ENCODE results near the gene CXorf38.
"Not testable (repeated sequence)": the region's sequence is repeated elsewhere in the genome, so short reads cannot be mapped to it uniquely, and the experiment has no call there.

Gene CXorf38

GRCh38 chrX:40625294-40625693, 22.1 kb downstream of the CXorf38 start:
- no peak for DNase-seq

DNA sequence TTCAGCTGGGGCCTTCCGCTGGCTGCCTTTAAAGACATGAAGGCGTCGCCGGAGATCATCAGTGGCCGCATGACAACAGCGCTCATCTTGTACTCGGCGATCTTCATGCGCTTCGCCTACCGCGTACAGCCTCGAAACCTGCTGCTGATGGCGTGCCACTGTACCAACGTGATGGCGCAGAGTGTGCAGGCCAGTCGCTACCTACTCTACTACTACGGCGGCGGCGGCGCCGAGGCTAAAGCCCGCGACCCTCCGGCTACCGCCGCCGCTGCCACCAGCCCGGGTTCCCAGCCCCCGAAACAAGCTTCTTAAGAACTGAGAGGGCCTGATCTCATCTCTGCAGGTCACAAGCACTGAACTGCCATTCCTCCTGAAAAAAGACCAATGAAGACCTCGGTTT, 23.7 kb downstream of the CXorf38 start:
- no peak for DNase-seq

DNA sequence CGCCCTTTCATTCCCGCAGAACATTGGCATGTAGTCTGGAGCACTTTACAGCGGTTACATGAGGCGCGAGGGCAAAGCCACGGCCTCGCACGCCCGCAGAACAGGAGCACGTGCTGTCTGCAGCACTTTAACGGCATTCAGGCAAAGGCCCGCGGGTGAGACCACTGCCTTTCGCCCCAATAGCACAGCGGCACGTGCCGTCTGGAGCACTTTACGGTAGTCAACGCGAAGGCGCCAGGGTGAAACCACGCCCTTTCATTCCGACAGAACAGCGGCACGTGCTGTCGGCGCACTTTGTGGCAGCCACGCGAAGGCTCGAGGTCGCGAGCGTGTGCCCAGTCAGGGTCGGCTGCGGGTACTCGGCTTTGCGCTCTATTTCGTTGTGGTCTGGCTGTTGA, 24.2 kb downstream of the CXorf38 start, which contains the start of gene MPC1L:
Gene MPC1L, plus strand, starts transcription at position 290 of the 398 bp plus-strand sequence. CDS start 138 bp downstream, outside the sequence.
- DNase-seq = no peak

DNA sequence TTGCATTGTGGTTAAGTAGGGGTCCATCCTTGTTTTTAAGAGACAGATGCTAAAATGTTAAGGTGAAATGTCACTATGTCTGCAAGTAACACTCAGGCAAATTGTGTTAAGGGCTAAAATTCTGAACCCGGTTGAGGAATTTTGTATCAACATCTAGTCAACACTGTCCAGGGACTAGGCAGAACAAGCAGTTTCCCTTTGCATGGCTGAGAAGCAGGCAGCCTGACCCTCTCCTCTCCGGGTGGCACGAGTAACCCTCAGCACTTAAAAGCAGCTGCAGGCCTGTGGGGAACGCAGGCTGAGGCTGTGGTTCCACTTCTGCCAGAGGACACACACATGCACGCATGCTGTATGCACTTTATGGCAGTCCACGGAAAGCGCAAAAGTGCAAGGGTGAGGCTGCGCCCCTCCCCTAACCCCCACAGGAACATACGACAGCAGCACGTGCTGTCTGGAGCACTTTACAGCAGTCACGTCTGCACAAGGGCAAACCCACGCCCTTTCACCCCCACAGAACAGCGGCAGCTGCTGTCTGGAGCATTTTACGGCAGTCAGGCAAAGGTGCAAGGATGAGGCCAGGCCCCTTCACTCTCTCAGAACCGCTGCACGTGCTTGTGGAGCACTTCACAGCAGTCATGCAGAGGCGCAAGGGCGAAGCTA, 24.8 kb downstream of the CXorf38 start:
- no peak for DNase-seq

DNA sequence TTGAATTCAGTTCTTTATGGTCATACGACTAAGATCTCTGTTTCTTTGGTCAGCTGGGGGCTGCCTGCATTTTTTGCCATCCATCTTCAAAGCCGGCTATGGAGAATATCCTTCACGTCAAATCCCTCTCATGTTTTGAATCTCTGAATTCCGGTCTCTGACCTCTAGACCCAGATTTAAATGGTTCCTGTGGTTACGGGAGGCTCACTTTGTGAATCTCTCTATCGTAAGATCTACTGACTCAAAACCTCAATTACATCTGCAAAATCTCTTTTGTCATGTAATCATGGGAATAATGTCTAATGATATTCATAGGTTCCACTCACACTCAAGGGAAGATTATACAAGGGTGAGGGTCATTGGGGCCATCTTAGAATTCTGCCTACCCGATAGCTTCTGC, 29.8 kb downstream of the CXorf38 start:
- DNase-seq = no peak

GRCh38 chrX:40615976-40616375, 31.4 kb downstream of the CXorf38 start:
- DNase-seq = no peak

DNA sequence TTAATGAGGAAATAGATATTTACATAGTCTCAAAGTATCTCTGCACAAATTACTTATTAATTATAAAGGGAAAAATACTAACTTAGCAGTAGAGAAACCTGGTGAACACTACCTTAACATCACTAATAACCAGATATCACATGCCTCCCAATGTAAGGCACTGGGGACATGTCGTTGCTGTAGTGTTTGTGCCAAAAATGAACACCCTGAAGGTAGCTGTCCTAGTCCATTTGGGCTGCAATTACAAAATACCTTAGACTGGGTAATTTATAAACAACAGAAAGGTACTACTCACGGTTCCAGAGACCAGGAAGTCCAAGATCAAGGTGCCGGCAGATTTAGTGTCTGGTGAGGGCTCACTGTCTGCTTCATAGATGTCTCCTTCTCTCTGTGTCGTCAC, 34.9 kb downstream of the CXorf38 start:
- DNase-seq = no peak

DNA sequence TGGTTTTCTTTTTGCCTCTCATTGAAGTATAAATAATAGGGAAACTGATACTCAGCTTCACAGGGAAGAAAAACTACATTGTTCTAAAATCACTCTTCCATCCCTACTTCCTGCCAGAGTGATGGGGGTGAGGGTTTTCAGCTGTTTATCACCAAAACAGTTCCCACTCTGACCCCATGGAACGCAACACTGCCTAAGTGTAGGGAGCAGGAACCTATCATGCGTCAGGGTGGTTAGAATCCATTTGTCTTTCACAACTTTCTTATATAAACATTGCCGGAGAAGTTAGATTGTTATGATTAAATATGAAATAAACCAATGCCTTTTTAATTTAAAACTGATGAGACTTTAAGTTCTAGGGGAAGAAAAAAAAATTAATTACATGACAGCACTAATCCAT, 40.0 kb downstream of the CXorf38 start:
- DNase-seq = no peak

GRCh38 chrX:40603446-40603845, 43.9 kb downstream of the CXorf38 start:
- DNase-seq = no peak

DNA sequence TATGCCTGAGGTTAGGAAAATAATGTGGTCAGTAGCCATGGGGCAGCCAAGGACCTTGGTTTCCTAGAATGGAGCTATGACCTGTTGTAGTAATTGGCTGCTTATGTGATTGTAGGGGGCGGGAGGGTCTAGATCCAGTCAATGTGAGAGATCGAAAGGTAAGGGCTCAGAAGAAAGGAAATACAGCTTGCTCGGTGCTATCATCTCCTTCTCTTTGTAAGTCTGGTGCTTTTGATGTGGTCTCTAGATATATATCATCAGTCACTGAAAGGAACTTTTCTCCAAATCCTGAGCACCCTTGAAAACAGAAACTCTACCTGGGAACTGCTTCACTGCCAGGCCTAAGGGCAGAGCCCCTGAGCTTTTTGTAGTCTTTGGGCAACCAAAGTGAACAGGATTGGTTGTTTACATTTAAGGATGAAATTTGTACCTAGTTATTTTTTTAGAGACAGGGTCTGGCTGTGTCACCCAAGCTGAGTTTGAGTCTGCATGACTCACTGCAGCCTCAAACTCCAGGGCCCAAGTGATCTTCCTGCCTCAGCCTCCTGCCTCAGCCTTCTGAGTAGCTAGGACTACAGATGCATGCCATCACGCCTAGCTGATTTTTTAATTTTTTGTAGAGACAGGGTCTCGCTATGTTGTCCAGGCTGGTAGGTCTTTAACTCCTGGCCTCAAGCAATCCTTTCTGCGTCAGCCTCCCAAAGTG, 57.6 kb downstream of the CXorf38 start:
- peak; percentile 72 for DNase-seq

- peak; percentile 22 for DNase-seq
Observed at GRCh38 chrX:40587623-40588022, 59.7 kb downstream of the CXorf38 start.

- DNase-seq = no peak
Observed at GRCh38 chrX:40582811-40583210, 64.5 kb downstream of the CXorf38 start.

DNA sequence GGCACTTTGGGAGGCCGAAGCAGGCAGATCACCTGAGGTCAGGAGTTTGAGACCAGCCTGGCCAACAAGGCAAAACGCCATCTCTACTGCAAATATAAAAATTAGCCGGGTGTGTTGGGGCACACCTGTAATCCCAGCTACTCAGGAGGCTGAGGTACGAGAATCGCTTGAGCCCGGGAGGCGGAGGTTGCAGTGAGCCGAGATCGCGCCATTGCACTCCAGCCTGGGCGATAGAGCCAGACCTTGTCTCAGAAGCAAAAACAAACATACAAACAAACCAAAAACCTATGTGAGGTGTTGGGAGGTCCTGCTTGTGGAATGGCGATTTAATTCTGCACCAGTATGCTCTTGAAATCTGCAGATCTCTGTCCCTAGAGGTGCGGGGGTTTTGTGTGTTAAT, 65.2 kb downstream of the CXorf38 start:
- not testable (repeated sequence) for DNase-seq

GRCh38 chrX:40581336-40581920, 65.9 kb downstream of the CXorf38 start:
- peak; percentile 17 for DNase-seq

GRCh38 chrX:40580537-40581335, 66.6 kb downstream of the CXorf38 start, which contains the start of gene ATP6AP2:
ATP6AP2 (plus strand) TSS chrX:40580970; CDS start chrX:40581066, 96 bp downstream.
- DNase-seq = peak; percentile 95

DNA sequence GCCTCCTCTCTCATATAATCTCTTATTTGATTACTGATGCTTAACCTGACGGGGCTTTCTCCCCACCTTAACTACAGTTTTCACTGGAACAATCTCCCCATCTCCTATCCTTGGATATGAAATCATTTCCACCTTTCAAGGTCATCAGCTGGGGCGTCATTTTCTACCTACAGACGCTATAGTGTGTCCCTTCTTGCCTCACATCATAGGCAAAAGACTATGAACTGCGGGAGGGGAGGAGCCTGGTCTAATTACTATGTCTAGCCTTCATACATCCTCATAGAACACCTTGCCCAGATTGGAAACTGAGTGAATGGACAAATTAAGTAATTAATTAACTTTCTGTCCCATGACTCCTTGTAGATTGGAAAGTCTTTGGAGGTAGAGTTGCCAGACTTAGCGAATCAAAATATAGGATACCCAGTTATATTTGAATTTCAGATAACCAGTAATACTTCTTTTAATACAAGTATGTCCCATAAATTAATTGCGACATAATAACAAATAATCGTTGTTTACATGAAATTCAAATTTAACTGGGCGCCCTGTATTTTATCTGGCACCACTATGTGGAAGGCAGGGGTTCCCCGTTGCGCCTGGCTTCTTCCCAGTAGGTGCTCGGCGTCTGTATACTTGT, 67.3 kb downstream of the CXorf38 start:
- no peak for DNase-seq

GRCh38 chrX:40579141-40579540, 68.2 kb downstream of the CXorf38 start:
- DNase-seq = no peak

DNA sequence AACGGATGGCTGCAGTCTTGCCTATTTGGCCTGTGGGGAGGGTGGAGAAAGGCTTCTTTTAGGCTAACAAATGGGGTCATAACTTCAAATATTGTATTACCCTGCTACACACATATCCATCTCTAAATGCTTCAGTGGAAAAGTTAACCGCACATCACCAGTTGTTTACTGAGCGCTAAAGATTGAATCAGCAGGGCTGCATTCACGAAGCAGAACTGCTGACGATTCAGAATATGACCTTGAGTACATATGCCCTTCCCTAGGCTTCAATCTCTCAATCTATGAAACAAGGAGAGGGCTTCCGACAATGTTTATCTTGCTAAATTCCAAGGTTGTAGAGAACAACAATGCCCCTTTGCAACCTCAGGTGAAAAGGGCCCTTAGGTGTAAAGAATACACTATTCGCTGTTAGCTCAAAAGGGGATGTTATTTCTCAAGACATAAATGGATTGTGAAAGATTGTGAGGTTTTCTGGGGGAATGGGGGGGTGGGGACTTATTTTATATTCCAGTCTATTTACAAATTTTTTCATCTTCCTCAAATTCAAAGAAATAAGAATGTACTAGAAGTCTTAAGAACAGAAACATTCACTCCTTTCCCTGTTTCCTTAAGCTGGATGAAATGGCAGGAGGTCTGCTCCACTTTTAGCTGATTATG, 69.2 kb downstream of the CXorf38 start:
- no peak for DNase-seq

Measured in activated CD4-positive, alpha-beta T cell treated with anti-CD3 and anti-CD28 coated beads, Interleukin-10, Interleukin-2, amounts not matched to agents 100 ng/mL and 50 ng/mL, durations not matched to agents 16 hours and 8 hours (primary cell).